Endometrial microvascular endothelial cells (primary cell): Measurements from ENCODE around the gene RAMACL. TPM values are rescaled to one million over a fixed set of nuclear protein-coding genes. Genes with fewer than 3 reads are reported as not detected.

Experiments
- in situ Hi-C: cut with HindIII; loops from 2 replicates; pipeline ENCODE4 v1.10.0; 2017; ENCODE audit warnings: low sequenced_read_pairs, low pct_unique_long_range_greater_than_20kb; ENCODE audit errors: inconsistent ontology term
- total RNA-seq: library from RNA; depleted of rRNA; stranded (reverse); fragments of >200 nt; gene quantifications from one replicate; pipeline ENCODE4 v1.2.3, GENCODE V29; 2015; ENCODE audit errors: inconsistent ontology term

Gene RAMACL
- total RNA-seq, 1 donor from 2014 or later: 0.09 TPM

- in situ Hi-C loops: no loop called here
These were observed 12.1 kb upstream of the RAMACL start for GRCh38 chr6:166598441-166599138.

GRCh38 chr6:166597711-166598440 lies 11.4 kb upstream of the RAMACL start:
- in situ Hi-C loops: no loop called here

DNA sequence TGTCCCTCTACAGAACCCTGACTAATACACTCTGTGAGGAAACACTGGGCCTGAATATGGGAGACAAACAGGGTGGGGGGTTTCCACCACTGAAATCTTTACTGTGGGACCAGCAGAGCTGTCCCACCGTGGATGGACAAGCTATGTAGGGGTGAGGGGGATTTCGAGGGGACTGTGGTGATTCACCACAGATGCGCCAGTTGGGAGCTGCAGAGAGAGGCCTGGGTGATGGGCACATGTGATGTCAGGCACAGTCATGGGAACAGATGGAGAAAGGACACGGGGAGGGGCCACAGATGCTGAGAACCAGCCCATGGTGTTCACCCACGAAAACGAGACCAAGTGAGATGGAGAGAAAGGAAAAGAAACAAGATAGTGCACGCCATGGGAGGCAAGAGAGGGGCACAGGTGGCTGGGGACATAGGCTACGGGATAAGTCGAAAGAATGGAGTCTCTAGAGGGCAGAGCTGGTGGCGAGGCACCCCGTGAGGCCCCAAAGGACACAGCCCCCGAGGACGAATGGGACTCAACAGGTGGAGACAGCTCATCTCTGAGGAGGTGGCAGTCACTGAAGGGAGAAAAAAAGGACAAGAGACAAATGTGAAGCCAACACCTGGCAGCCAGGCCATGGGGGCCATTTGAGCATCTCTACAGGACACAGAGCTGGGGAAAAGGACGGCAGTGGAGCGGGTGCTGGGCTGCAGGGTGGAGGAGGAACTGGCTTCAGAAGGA lies 10.5 kb upstream of the RAMACL start:
- in situ Hi-C loops: no loop called here

DNA sequence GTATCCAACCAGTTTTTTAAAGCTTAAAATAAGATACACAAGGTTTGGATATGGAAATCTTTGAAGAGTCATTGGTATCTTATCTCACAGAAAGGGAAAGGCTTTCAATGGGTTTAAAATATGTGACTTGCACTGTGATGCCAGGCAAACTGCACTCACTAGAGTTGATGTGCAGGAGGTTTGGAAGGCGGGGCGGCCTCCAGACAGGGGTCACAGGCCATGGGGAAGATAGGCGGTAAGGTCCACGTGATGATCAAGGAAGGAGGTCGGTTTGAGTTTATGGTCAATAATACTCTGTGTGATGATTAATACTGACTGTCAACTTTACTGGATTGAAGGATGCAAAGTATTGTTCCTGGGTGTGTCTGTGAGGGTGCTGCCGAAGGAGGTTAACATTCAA lies 9.5 kb upstream of the RAMACL start:
- in situ Hi-C loops: no loop called here

- in situ Hi-C loops: no loop called here
These were observed 8.7 kb upstream of the RAMACL start for GRCh38 chr6:166595061-166595780.

GRCh38 chr6:166592821-166593220 lies 6.3 kb upstream of the RAMACL start:
- in situ Hi-C loops: no loop called here

- in situ Hi-C loops: no loop called here
These were observed 5.6 kb upstream of the RAMACL start for GRCh38 chr6:166591961-166592520.

- in situ Hi-C loops: no loop called here
These were observed 4.5 kb upstream of the RAMACL start for GRCh38 chr6:166591026-166591425.

GRCh38 chr6:166589786-166590574 lies 3.5 kb upstream of the RAMACL start:
- in situ Hi-C loops: no loop called here

DNA sequence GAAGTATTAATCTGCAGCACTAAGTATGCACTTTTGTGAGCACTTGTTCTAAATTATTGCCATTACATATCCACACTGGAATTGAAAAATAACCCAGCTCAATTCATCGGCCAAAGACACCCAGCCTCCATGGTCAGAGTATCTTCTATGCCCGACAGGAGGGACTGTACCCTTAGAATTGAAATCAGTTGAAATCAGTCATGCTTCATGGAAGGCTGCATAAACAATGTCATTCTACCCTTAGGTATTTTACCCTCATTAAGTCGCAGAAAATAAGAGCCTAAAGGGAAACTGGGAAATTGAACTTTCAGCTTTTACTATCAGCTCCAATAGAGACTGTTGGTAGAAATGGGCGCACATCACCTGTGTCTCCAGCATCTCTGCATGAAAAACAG lies 2.9 kb upstream of the RAMACL start:
- in situ Hi-C loops: no loop called here

- in situ Hi-C loops: no loop called here
These were observed 2.3 kb upstream of the RAMACL start for GRCh38 chr6:166588691-166589336.

DNA sequence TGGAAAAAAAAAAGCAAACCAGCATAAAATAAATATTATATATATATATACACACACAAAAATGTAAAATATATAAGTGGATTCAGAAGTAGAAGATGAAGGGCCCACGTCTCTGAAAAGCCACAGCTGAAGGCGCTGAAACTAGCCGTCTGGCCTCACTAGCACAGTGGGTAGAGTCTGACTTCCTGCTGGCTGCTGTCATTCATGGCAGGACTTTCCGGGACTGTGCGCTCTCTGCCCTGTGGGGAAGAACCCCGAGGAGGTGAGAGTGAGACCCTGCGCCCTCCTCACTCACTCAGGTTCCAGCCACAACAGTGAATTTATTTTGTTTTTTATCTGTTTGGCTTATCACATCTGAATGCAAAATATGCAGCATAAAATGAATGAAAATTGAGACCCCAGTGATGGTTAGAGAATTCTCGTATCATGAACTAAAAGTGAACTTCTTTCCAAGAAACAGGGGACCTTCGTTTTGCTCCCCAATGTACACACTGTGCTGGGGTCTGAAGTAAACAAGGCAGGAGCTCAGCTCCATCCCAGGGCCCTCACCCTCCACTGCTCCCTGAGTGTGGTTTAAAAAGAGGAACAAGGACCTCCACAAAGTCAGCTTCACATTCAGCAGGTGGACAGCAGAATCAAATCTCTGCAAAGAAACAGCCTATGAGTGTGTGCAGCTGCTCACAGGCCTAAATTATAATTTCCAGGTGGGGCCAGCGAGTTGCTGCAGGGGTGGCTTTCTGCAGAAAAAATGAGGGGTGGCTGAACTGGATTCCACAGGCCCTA lies 1.3 kb upstream of the RAMACL start:
- in situ Hi-C loops: no loop called here

DNA sequence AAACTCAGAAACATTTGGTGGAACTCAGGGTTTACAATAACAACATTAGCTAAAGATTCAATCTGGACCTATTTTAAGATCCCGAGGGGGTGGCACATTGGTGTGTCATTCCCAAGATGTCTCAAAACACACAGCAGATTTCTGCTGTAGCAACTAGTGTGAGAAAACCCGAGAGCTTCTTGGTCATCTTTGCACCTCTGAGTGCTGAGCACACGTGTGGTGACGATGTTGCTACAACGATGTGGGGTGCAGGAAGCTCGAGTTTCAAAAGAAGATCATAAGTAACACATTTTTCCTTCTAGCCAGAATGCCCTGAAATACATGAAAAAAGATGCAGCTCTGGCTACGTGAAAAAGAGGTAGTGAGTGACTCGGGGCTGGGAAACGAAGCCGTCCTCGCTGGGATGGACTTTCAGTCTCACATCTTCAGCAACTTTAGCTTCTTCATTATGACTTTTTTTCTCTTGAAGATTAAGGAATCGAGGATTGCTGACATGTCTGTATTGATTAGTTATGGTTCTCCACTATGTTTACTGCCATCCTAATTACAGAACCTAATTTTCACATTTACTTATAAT lies 1.5 kb downstream of the RAMACL start:
- in situ Hi-C loops: no loop called here

GRCh38 chr6:166584155-166584554 lies 2.3 kb downstream of the RAMACL start:
- in situ Hi-C loops: no loop called here

GRCh38 chr6:166583230-166583965 lies 3.1 kb downstream of the RAMACL start:
- in situ Hi-C loops: no loop called here

- in situ Hi-C loops: no loop called here
These were observed 4.2 kb downstream of the RAMACL start for GRCh38 chr6:166582258-166582657.
